ENCODE measurements around the gene INTS6L. TPM values are rescaled to one million over a fixed set of nuclear protein-coding genes. Genes with fewer than 3 reads are reported as not detected.

INTS6L gene
- polyA plus RNA-seq, 3 donors: 2.7 to 29.0 (median 3.0) TPM

GRCh38 chrX:135625995-135626394 lies 105.5 kb downstream of the INTS6L start:
- intact Hi-C loops (cut with micrococcal nuclease): no loop called here
- H3K27ac Mint-ChIP-seq: no peak overlapping the region

GRCh38 chrX:135629342-135629741 lies 108.9 kb downstream of the INTS6L start:
- Mint-ChIP-seq H3K27me3 (ENCODE audit: low read depth in 3 of 3) (peaks cover 0 to 3% (median 0%) of the 10 kb centered on the region in 3 donors), H3K27ac (no peak overlapping the region), H3K4me3 (no peak overlapping the region), H3K36me3 (no peaks in the 10 kb centered on the region), H3K9me3 (no peaks in the 10 kb centered on the region), H3K4me1 (no peaks in the 10 kb centered on the region)
- no peak overlapping the region for H2AFZ ChIP-seq (ENCODE audit: insufficient read depth, low read depth, low read length, poor library complexity, severe bottlenecking)
- no peak overlapping the region for H3K9ac ChIP-seq (ENCODE audit: insufficient read depth, low read length, poor library complexity, severe bottlenecking)
- H3K4me3 ChIP-seq (replicated peaks in 1 of 3; ENCODE audit: low read depth in 2 of 3, low read length in 3 of 3): no peak overlapping the region
- intact Hi-C loops (cut with micrococcal nuclease): no loop called here
- H3K4me1 ChIP-seq (ENCODE audit: control insufficient read depth in 1 of 2, insufficient read depth in 2 of 2, low read length in 2 of 2): no peaks in the 10 kb centered on the region
- H3K27me3 ChIP-seq (ENCODE audit: control insufficient read depth in 2 of 2, insufficient read depth in 2 of 2, low read length in 2 of 2): no peaks in the 10 kb centered on the region
- TF ChIP-seq CTCF (IDR thresholded peaks at IDR 0.05): no peak
- no peak for DNase-seq
- no peaks in the 10 kb centered on the region for H3K9me3 ChIP-seq (replicated peaks in 1 of 2; ENCODE audit: control insufficient read depth in 1 of 2, insufficient read depth in 1 of 2, low read length in 2 of 2)
- no peak overlapping the region for H3K4me2 ChIP-seq (replicated peaks; ENCODE audit: extremely low read depth, low read length, poor library complexity, severe bottlenecking)
- no peaks in the 10 kb centered on the region for H3K79me2 ChIP-seq (ENCODE audit: insufficient read depth, low read length)
- no peaks in the 10 kb centered on the region for H3K36me3 ChIP-seq (replicated peaks in 1 of 2; ENCODE audit: control insufficient read depth in 1 of 2, insufficient read depth in 2 of 2, low read length in 2 of 2)
- 83% methylated on average over 1 of the region's 3 CpGs for WGBS (ENCODE audit: insufficient coverage)
- no peak overlapping the region for H3K27ac ChIP-seq (ENCODE audit: low read depth in 1 of 2, low read length in 2 of 2)
- no peaks in the 10 kb centered on the region for H4K20me1 ChIP-seq (ENCODE audit: insufficient read depth, low read length)

More at GRCh38 chrX:135625995-135626394, 105.5 kb downstream of the INTS6L start:
- Histone ChIP-seq H3K9ac (ENCODE audit: insufficient read depth, low read length, poor library complexity, severe bottlenecking) (no peak overlapping the region), H3K4me1 (ENCODE audit: control insufficient read depth in 1 of 2, insufficient read depth in 2 of 2, low read length in 2 of 2) (no peaks in the 10 kb centered on the region), H3K27me3 (ENCODE audit: control insufficient read depth in 2 of 2, insufficient read depth in 2 of 2, low read length in 2 of 2) (no peaks in the 10 kb centered on the region), H3K4me2 (replicated peaks; ENCODE audit: extremely low read depth, low read length, poor library complexity, severe bottlenecking) (no peak overlapping the region), H3K36me3 (replicated peaks in 1 of 2; ENCODE audit: control insufficient read depth in 1 of 2, insufficient read depth in 2 of 2, low read length in 2 of 2) (no peaks in the 10 kb centered on the region), H2AFZ (ENCODE audit: insufficient read depth, low read depth, low read length, poor library complexity, severe bottlenecking) (no peak overlapping the region), H4K20me1 (ENCODE audit: insufficient read depth, low read length) (no peaks in the 10 kb centered on the region), H3K27ac (ENCODE audit: low read depth in 1 of 2, low read length in 2 of 2) (no peak overlapping the region), H3K9me3 (replicated peaks in 1 of 2; ENCODE audit: control insufficient read depth in 1 of 2, insufficient read depth in 1 of 2, low read length in 2 of 2) (no peaks in the 10 kb centered on the region), H3K4me3 (replicated peaks in 1 of 3; ENCODE audit: low read depth in 2 of 3, low read length in 3 of 3) (no peak overlapping the region), H3K79me2 (ENCODE audit: insufficient read depth, low read length) (no peaks in the 10 kb centered on the region)
- Mint-ChIP-seq H3K4me1 (no peaks in the 10 kb centered on the region), H3K9me3 (no peaks in the 10 kb centered on the region), H3K36me3 (no peaks in the 10 kb centered on the region), H3K4me3 (no peak overlapping the region), H3K27me3 (ENCODE audit: low read depth in 3 of 3) (peaks cover 0 to 2% (median 0%) of the 10 kb centered on the region in 3 donors)
- WGBS (ENCODE audit: insufficient coverage): no CpG with 5 or more reads among the region's 6 CpGs
- DNase-seq: no peak
- no peak for TF ChIP-seq CTCF (IDR thresholded peaks at IDR 0.05)

Other genes starting within 250 kb of the INTS6L start
- not detected for gene ETDC, start 211.2 kb upstream of the INTS6L start, polyA plus RNA-seq
- 1 to 10 TPM; 2.7 to 7.2 (median 3.6) TPM for gene ZNF75D, start 176.6 kb upstream of the INTS6L start, polyA plus RNA-seq
- 1 to 10 TPM in 2 of 3 donors, under 1 TPM in 1; 0.37 to 1.9 (median 1.2) TPM for gene ZNF449, start 175.9 kb upstream of the INTS6L start, polyA plus RNA-seq
- gene SMIM10L2A, start 98.7 kb upstream of the INTS6L start, polyA plus RNA-seq: not detected
- gene CT45A1, start 193.0 kb downstream of the INTS6L start, polyA plus RNA-seq: not detected
- not detected for gene CT45A3, start 247.5 kb downstream of the INTS6L start, polyA plus RNA-seq